Activated B cell treated with CpG ODN at 0.5 μM for 24 hours (primary cell): Measurements from ENCODE around the gene PERP. TPM values are rescaled to one million over a fixed set of nuclear protein-coding genes. Genes with fewer than 3 reads are reported as not detected.
"Not testable (repeated sequence)": the region's sequence is repeated elsewhere in the genome, so short reads cannot be mapped to it uniquely, and the experiment has no call there.

Source experiments
- ATAC-seq: fragments of 200-7000 bp; cut with Tn5 transposase; one replicate; pipeline ENCODE4 v1.10.0; 2021; ENCODE audit warnings: low read depth, mild to moderate bottlenecking, moderate library complexity
- CTCF ChIA-PET: fragments of 350-600 bp; sonication (Branson Sonifier 250); formaldehyde crosslinking; loops from one replicate; lab custom pipeline; 2021; ENCODE audit warnings: antibody characterized with exemption; lab: Charles Lee
- POLR2A ChIA-PET: fragments of 350-600 bp; sonication (Branson Sonifier 250); formaldehyde crosslinking; loops from one replicate; lab custom pipeline; 2021; ENCODE audit warnings: antibody characterized with exemption; lab: Charles Lee
- DNase-seq: peaks from one replicate; pipeline ENCODE4 v3.0.0; 2022
- H3K27ac Mint-ChIP-seq: one replicate; pipeline ENCODE4 v1.8.0; 2020; ENCODE audit warnings: mixed read lengths
- H3K27me3 Mint-ChIP-seq: one replicate; pipeline ENCODE4 v1.8.0; 2021; ENCODE audit warnings: mixed read lengths
- H3K36me3 Mint-ChIP-seq: one replicate; pipeline ENCODE4 v1.8.0; 2021; ENCODE audit warnings: low read depth, mixed read lengths
- H3K4me1 Mint-ChIP-seq: one replicate; pipeline ENCODE4 v1.8.0; 2021; ENCODE audit warnings: mixed read lengths
- H3K4me3 Mint-ChIP-seq: one replicate; pipeline ENCODE4 v1.8.0; 2020; ENCODE audit warnings: mild to moderate bottlenecking, mixed read lengths
- H3K9me3 Mint-ChIP-seq: one replicate; pipeline ENCODE4 v1.8.0; 2020; ENCODE audit warnings: mixed read lengths
- CTCF ChIP-seq: fragments of 200-600 bp; IDR thresholded peaks from one replicate; pipeline ENCODE4 v1.8.0; 2022; ENCODE audit warnings: antibody characterized with exemption, mild to moderate bottlenecking
- intact Hi-C: fragments of 100-400 bp; cut with micrococcal nuclease; formaldehyde crosslinking; loops from one replicate; pipeline ENCODE4 v1.15.1; 2024
- total RNA-seq: library from RNA; stranded (reverse); gene quantifications from 2 replicates; pipeline ENCODE4 v1.2.3, GENCODE V29; 2022

The PERP gene
- total RNA-seq, 1 donor from 2014 or later = 0.18 TPM

GRCh38 chr6:138129190-138129589 lies 22.0 kb upstream of the PERP start:
- H3K4me1 Mint-ChIP-seq = no peaks in the 10 kb centered on the region
- DNase-seq = no peak
- peaks cover 10% of the 10 kb centered on the region for H3K27me3 Mint-ChIP-seq
- intact Hi-C loops = no loop called here
- ChIA-PET POLR2A (no interaction called here), CTCF (interaction anchor here (1.2 kb wide), 1 partner anchor 13 kb away, joined by 3 read pairs; no protein-coding TSS in a partner anchor)
- ATAC-seq = no peak
- no peak for TF ChIP-seq CTCF
- peaks cover under 1% of the 10 kb centered on the region for H3K9me3 Mint-ChIP-seq
- no peaks in the 10 kb centered on the region for H3K36me3 Mint-ChIP-seq
- no peak overlapping the region for H3K27ac Mint-ChIP-seq
- no peak overlapping the region for H3K4me3 Mint-ChIP-seq

- Mint-ChIP-seq H3K4me3 (no peak overlapping the region), H3K4me1 (no peaks in the 10 kb centered on the region), H3K27me3 (peaks cover 13% of the 10 kb centered on the region), H3K36me3 (no peaks in the 10 kb centered on the region), H3K27ac (no peak overlapping the region), H3K9me3 (peaks cover 4% of the 10 kb centered on the region)
- ATAC-seq (no peak), DNase-seq (no peak)
- CTCF ChIA-PET = no interaction called here
- TF ChIP-seq CTCF = no peak
- POLR2A ChIA-PET = no interaction called here
- intact Hi-C loops = no loop called here
These were observed 20.9 kb upstream of the PERP start for GRCh38 chr6:138128096-138128495.

GRCh38 chr6:138124096-138124495 lies 16.9 kb upstream of the PERP start:
- no peak overlapping the region for H3K4me3 Mint-ChIP-seq
- ATAC-seq (no peak), DNase-seq (no peak)
- H3K27ac Mint-ChIP-seq = no peak overlapping the region
- no peaks in the 10 kb centered on the region for H3K36me3 Mint-ChIP-seq
- peaks cover 23% of the 10 kb centered on the region for H3K27me3 Mint-ChIP-seq
- ChIA-PET POLR2A (no interaction called here), CTCF (no interaction called here)
- TF ChIP-seq CTCF = no peak
- intact Hi-C loops = no loop called here
- H3K9me3 Mint-ChIP-seq = peaks cover 4% of the 10 kb centered on the region
- H3K4me1 Mint-ChIP-seq = no peaks in the 10 kb centered on the region

GRCh38 chr6:138119976-138120375 lies 12.8 kb upstream of the PERP start:
- intact Hi-C loops = loop anchor here (5.0 to 10.0 kb wide), 2 partner anchors 1097 to 1255 kb away; partner anchors contain the start of gene CITED2
- Mint-ChIP-seq H3K36me3 (no peaks in the 10 kb centered on the region), H3K27ac (no peak overlapping the region), H3K4me3 (no peak overlapping the region), H3K9me3 (peaks cover 4% of the 10 kb centered on the region), H3K27me3 (peaks cover 32% of the 10 kb centered on the region), H3K4me1 (peaks cover 6% of the 10 kb centered on the region)
- DNase-seq = no peak
- ChIA-PET POLR2A (interaction anchor here (0.7 kb wide), 1 partner anchor 1565 kb away, joined by 5 read pairs; no protein-coding TSS in a partner anchor), CTCF (interaction anchor here (0.7 kb wide), 1 partner anchor 19 kb away, joined by 3 read pairs; no protein-coding TSS in a partner anchor)
- no peak for ATAC-seq
- no peak for TF ChIP-seq CTCF

- H3K4me1 Mint-ChIP-seq, DNase-seq, H3K4me3 Mint-ChIP-seq, ATAC-seq, H3K9me3 Mint-ChIP-seq, H3K36me3 Mint-ChIP-seq, H3K27ac Mint-ChIP-seq, CTCF ChIA-PET: not testable (repeated sequence)
- H3K27me3 Mint-ChIP-seq = peaks cover 34% of the 10 kb centered on the region
- POLR2A ChIA-PET = interaction anchor here (0.7 kb wide), 1 partner anchor 120 kb away, joined by 3 read pairs; no protein-coding TSS in a partner anchor
- intact Hi-C loops = loop anchor here (5.0 to 10.0 kb wide), 2 partner anchors 1098 to 1256 kb away; partner anchors contain the start of gene CITED2
These were observed 12.0 kb upstream of the PERP start for GRCh38 chr6:138119229-138119628.
